Activated CD4-positive, alpha-beta T cell treated with anti-CD3 and anti-CD28 coated beads, Interleukin-2, amount 10 ng/mL, durations not matched to agents 24 days and 14 days (primary cell): ENCODE data around the gene KISS1R. TPM values are rescaled to one million over a fixed set of nuclear protein-coding genes. Genes with fewer than 3 reads are reported as not detected.
A peak's percentile ranks its signal among the peaks of the same experiment; 100 is the strongest.

ENCODE experiments used
- DNase-seq: peaks from one replicate; pipeline ENCODE4 v3.0.0; 2022
- H3K27ac Mint-ChIP-seq: one replicate; pipeline ENCODE4 v1.8.0; 2022; ENCODE audit warnings: mild to moderate bottlenecking, mixed read lengths
- H3K27me3 Mint-ChIP-seq: one replicate; pipeline ENCODE4 v1.8.0; 2022; ENCODE audit warnings: mixed read lengths
- H3K36me3 Mint-ChIP-seq: one replicate; pipeline ENCODE4 v1.8.0; 2022; ENCODE audit warnings: low read depth, mild to moderate bottlenecking, mixed read lengths
- H3K4me1 Mint-ChIP-seq: one replicate; pipeline ENCODE4 v1.8.0; 2021; ENCODE audit warnings: mixed read lengths
- H3K4me3 Mint-ChIP-seq: one replicate; pipeline ENCODE4 v1.8.0; 2022; ENCODE audit warnings: mild to moderate bottlenecking, moderate library complexity, mixed read lengths
- H3K9me3 Mint-ChIP-seq: one replicate; pipeline ENCODE4 v1.8.0; 2021; ENCODE audit warnings: mixed read lengths
- intact Hi-C: fragments of 100-400 bp; cut with micrococcal nuclease; formaldehyde crosslinking; loops from one replicate; pipeline ENCODE4 v1.15.1; 2023
- total RNA-seq: library from RNA; stranded (reverse); gene quantifications from 2 replicates; pipeline ENCODE4 v1.2.3, GENCODE V29; 2022

The KISS1R gene
- 12.9 and 16.8 TPM in 2 replicates for total RNA-seq

- intact Hi-C loops = no loop called here
- Mint-ChIP-seq H3K27me3 (peaks cover 2% of the 10 kb centered on the region), H3K4me1 (peaks cover 17% of the 10 kb centered on the region), H3K27ac (peak within 1 kb of the TSS; percentile 74), H3K9me3 (no peaks in the 10 kb centered on the region), H3K4me3 (peak within 1 kb of the TSS; percentile 80), H3K36me3 (peaks cover 1% of the 10 kb centered on the region)
- DNase-seq = peak; percentile 84
These were observed at the start of gene KISS1R for GRCh38 chr19:917323-918151. Gene KISS1R, plus strand, starts transcription at chr19:917333. Its CDS starts 170 bp downstream, at chr19:917503.

- Mint-ChIP-seq H3K9me3 (no peaks in the 10 kb centered on the region), H3K36me3 (peaks cover 17% of the 10 kb centered on the region), H3K27me3 (no peaks in the 10 kb centered on the region), H3K4me1 (peaks cover 13% of the 10 kb centered on the region), H3K4me3 (no peak overlapping the region), H3K27ac (no peak overlapping the region)
- intact Hi-C loops = no loop called here
- DNase-seq = no peak
These were observed 49.2 kb upstream of the KISS1R start for GRCh38 chr19:867855-868457.

GRCh38 chr19:868458-869244, 48.5 kb upstream of the KISS1R start:
- Mint-ChIP-seq H3K9me3 (no peaks in the 10 kb centered on the region), H3K36me3 (peaks cover 17% of the 10 kb centered on the region), H3K27ac (no peak overlapping the region), H3K4me1 (peaks cover 13% of the 10 kb centered on the region), H3K27me3 (no peaks in the 10 kb centered on the region), H3K4me3 (no peak overlapping the region)
- DNase-seq = no peak
- intact Hi-C loops = no loop called here

- peaks cover 17% of the 10 kb centered on the region for H3K36me3 Mint-ChIP-seq
- intact Hi-C loops = no loop called here
- no peaks in the 10 kb centered on the region for H3K27me3 Mint-ChIP-seq
- no peak overlapping the region for H3K27ac Mint-ChIP-seq
- no peak for DNase-seq
- no peaks in the 10 kb centered on the region for H3K9me3 Mint-ChIP-seq
- H3K4me3 Mint-ChIP-seq = no peak overlapping the region
- H3K4me1 Mint-ChIP-seq = peaks cover 11% of the 10 kb centered on the region
These were observed 47.6 kb upstream of the KISS1R start for GRCh38 chr19:869245-870177.

GRCh38 chr19:870314-870713, 46.8 kb upstream of the KISS1R start:
- Mint-ChIP-seq H3K27ac (peak overlapping the region; percentile 68), H3K9me3 (no peaks in the 10 kb centered on the region), H3K4me3 (no peak overlapping the region), H3K36me3 (peaks cover 17% of the 10 kb centered on the region), H3K4me1 (peaks cover 11% of the 10 kb centered on the region), H3K27me3 (no peaks in the 10 kb centered on the region)
- DNase-seq = no peak
- intact Hi-C loops = no loop called here

- Mint-ChIP-seq H3K4me1 (peaks cover 11% of the 10 kb centered on the region), H3K4me3 (no peak overlapping the region), H3K27me3 (no peaks in the 10 kb centered on the region), H3K36me3 (peaks cover 17% of the 10 kb centered on the region), H3K9me3 (no peaks in the 10 kb centered on the region), H3K27ac (no peak overlapping the region)
- DNase-seq = no peak
- intact Hi-C loops = no loop called here
These were observed 46.2 kb upstream of the KISS1R start for GRCh38 chr19:870963-871401.

- intact Hi-C loops = loop anchor here (1.0 kb wide), 1 partner anchor 9 kb away; no protein-coding TSS in a partner anchor
- no peaks in the 10 kb centered on the region for H3K27me3 Mint-ChIP-seq
- H3K9me3 Mint-ChIP-seq = no peaks in the 10 kb centered on the region
- peaks cover 11% of the 10 kb centered on the region for H3K4me1 Mint-ChIP-seq
- peak overlapping the region; percentile 65 for H3K27ac Mint-ChIP-seq
- peaks cover 18% of the 10 kb centered on the region for H3K36me3 Mint-ChIP-seq
- peak; percentile 71 for DNase-seq
- H3K4me3 Mint-ChIP-seq = peak overlapping the region; percentile 76
These were observed 45.5 kb upstream of the KISS1R start for GRCh38 chr19:871446-872265.

- Mint-ChIP-seq H3K36me3 (peaks cover 16% of the 10 kb centered on the region), H3K27me3 (no peaks in the 10 kb centered on the region), H3K4me1 (peaks cover 11% of the 10 kb centered on the region), H3K4me3 (peak overlapping the region; percentile 76), H3K27ac (peak overlapping the region; percentile 62), H3K9me3 (no peaks in the 10 kb centered on the region)
- DNase-seq = peak; percentile 96
- intact Hi-C loops = loop anchor here (1.0 kb wide), 1 partner anchor 10 kb away; no protein-coding TSS in a partner anchor
These were observed 44.7 kb upstream of the KISS1R start for GRCh38 chr19:872266-872951.

GRCh38 chr19:873084-873483, 44.0 kb upstream of the KISS1R start:
- Mint-ChIP-seq H3K27ac (no peak overlapping the region), H3K36me3 (peaks cover 13% of the 10 kb centered on the region), H3K4me3 (peak overlapping the region; percentile 62), H3K27me3 (no peaks in the 10 kb centered on the region), H3K9me3 (no peaks in the 10 kb centered on the region), H3K4me1 (peaks cover 11% of the 10 kb centered on the region)
- intact Hi-C loops = no loop called here
- peak; percentile 94 for DNase-seq

GRCh38 chr19:873561-874041, 43.5 kb upstream of the KISS1R start:
- Mint-ChIP-seq H3K4me3 (no peak overlapping the region), H3K36me3 (peaks cover 11% of the 10 kb centered on the region), H3K27ac (no peak overlapping the region), H3K4me1 (peaks cover 11% of the 10 kb centered on the region), H3K27me3 (no peaks in the 10 kb centered on the region), H3K9me3 (no peaks in the 10 kb centered on the region)
- intact Hi-C loops = no loop called here
- DNase-seq = peak; percentile 64

- intact Hi-C loops = no loop called here
- no peak overlapping the region for H3K4me3 Mint-ChIP-seq
- peaks cover 10% of the 10 kb centered on the region for H3K4me1 Mint-ChIP-seq
- H3K9me3 Mint-ChIP-seq = no peaks in the 10 kb centered on the region
- peaks cover 9% of the 10 kb centered on the region for H3K36me3 Mint-ChIP-seq
- no peak for DNase-seq
- no peaks in the 10 kb centered on the region for H3K27me3 Mint-ChIP-seq
- no peak overlapping the region for H3K27ac Mint-ChIP-seq
These were observed 41.8 kb upstream of the KISS1R start for GRCh38 chr19:875265-875879.
